Activated CD8-positive, alpha-beta memory T cell treated with anti-CD3 and anti-CD28 coated beads, Interleukin-2, amount 10 ng/mL, durations not matched to agents 7 days and 5 days (primary cell): ENCODE results near the gene KCNQ4. TPM values are rescaled to one million over a fixed set of nuclear protein-coding genes. Genes with fewer than 3 reads are reported as not detected.

Experiments
- ATAC-seq: fragments of 150-1000 bp; cut with Tn5 transposase; one replicate; pipeline ENCODE4 v1.10.0; 2021; ENCODE audit warnings: moderate library complexity
- CTCF ChIA-PET: fragments of 350-600 bp; sonication (Branson Sonifier 250); formaldehyde crosslinking; loops from one replicate; lab custom pipeline; 2021; ENCODE audit warnings: antibody characterized with exemption; lab: Charles Lee
- DNase-seq: peaks from one replicate; pipeline ENCODE4 v3.0.0-alpha.2; 2020
- H3K27ac Mint-ChIP-seq: one replicate; pipeline ENCODE4 v1.8.0; 2021; ENCODE audit warnings: mild to moderate bottlenecking, mixed read lengths
- H3K27me3 Mint-ChIP-seq: one replicate; pipeline ENCODE4 v1.8.0; 2021; ENCODE audit warnings: mixed read lengths
- H3K36me3 Mint-ChIP-seq: one replicate; pipeline ENCODE4 v1.8.0; 2021; ENCODE audit warnings: mild to moderate bottlenecking, mixed read lengths
- H3K4me1 Mint-ChIP-seq: one replicate; pipeline ENCODE4 v1.8.0; 2021; ENCODE audit warnings: mixed read lengths
- H3K4me3 Mint-ChIP-seq: one replicate; pipeline ENCODE4 v1.8.0; 2021; ENCODE audit warnings: mild to moderate bottlenecking, moderate library complexity, mixed read lengths
- H3K9me3 Mint-ChIP-seq: one replicate; pipeline ENCODE4 v1.8.0; 2022; ENCODE audit warnings: low read depth, mixed read lengths
- total RNA-seq, 2 experiments: library from RNA; stranded (reverse); gene quantifications; one replicate each; pipeline ENCODE4 v1.2.3, GENCODE V29; 2021

The KCNQ4 gene
- total RNA-seq, result under 1 TPM; 0.12 to 0.44 TPM

DNA sequence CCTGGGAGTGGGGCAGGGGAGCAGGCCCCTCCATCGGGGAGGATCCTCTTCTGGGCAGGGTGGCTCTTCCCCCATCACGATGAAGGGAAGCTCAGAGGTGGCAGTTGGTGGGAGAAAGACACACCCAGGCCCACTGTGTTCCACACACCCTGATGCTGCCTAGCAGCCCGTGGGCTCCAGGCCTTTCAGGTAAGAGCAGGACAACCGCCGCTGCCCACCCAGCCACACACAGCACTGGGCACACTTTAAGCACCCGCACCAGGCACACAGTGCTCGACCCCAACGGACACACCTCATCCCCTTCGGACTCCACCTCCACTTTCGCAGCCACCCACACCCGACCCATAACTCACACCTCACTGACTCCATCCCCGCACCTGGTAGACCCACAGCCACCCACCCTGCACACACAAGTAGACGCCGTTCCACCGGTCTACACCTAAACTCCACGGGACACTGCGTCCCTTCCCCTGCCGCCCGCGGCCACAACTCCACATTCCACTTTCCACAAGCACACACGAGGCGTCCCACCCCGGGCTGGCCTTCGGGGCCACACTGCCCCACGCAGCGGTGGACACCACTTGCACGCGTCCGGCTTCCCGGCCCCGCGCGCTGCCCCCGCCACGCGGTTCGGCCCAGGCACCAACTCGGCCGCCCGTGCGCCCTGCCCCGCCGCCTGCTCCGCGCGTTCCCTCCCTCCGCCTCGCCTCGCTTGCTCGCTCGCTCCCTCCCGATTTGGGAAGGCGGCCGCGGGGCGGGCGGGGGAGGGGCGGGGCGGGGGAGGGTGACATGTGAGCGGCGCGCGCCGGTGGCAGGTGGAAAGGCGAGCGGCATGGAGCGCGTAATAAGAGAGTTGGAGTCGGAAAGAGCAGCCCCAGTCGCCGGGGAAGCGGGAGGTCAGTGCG lies at the start of gene KCNQ4:
KCNQ4 (plus strand) TSS at position 787 of the 905 bp plus-strand sequence. CDS start 307 bp downstream, outside the sequence.
- Mint-ChIP-seq H3K9me3 (no peaks in the 10 kb centered on the region), H3K4me3 (peak within 1 kb of the TSS; percentile 42), H3K4me1 (peaks cover 11% of the 10 kb centered on the region), H3K27me3 (peaks cover 35% of the 10 kb centered on the region), H3K36me3 (peaks cover 3% of the 10 kb centered on the region), H3K27ac (no peak within 1 kb of the TSS)
- CTCF ChIA-PET, result interaction anchor here (0.8 to 3.8 kb wide), 4 partner anchors 9 to 170 kb away, joined by 3 to 16 read pairs (median 6); no protein-coding TSS in a partner anchor
- DNase-seq, result no peak
- peak; percentile 31 for ATAC-seq

DNA sequence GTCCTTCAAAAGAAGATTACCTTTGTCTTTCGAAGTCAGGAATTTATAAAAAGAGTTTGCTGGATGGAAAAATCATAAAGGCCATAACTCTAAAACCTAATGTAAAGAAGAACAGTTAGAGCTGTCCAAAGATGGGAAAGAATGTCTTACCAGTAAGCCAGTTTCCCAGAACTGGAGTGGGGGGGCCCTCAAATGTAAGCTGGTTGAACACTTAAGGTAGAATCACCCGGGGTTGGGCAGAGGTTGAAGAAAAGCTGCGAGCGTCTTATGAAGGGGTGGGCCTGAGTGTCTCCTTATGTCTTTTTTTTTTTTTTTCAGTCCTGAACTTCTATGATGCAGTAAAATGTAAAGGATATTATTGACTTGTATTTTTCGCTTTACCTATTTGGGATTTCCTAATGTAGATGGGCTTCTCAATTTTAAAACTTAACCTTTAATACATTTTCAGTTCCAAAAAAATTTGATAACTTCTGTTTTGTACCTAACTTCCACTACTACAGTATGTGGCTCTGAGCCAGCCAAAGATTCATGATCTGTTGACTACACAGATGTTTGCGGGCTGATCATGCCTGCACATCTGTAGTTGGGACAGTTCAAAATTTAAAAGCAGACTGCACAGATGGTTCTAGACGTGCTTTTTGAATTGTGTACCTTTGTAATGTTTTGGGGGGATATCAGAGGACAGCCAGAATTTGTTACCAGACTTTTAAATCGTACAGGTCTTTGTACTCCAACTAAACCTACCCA lies 48.5 kb upstream of the KCNQ4 start:
- Mint-ChIP-seq H3K36me3 (peaks cover 24% of the 10 kb centered on the region), H3K4me1 (peaks cover 21% of the 10 kb centered on the region), H3K9me3 (no peaks in the 10 kb centered on the region), H3K27me3 (no peaks in the 10 kb centered on the region), H3K27ac (no peak overlapping the region), H3K4me3 (no peak overlapping the region)
- CTCF ChIA-PET, result no interaction called here
- DNase-seq, result no peak
- ATAC-seq, result no peak

DNA sequence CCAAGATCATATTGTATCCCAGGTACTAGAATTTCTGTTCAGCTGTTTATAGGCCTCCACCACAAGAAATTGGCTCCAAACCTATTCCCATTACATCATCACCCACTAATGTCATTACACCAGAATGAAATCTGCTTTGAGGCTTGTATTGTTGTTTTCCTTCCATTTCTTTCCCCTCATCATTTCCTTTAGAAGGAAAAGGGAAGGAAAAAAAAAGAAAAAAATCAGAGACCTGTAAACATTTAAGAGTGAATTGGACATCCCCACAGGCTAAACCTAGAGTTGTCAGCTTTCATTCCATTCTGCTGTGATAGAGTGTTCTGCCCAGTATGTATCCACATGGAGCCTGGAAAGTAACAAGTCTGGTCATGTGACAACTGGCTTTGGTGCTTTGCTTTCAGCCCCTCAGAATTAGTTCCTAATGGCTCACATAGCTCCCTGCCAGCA lies 47.5 kb upstream of the KCNQ4 start:
- CTCF ChIA-PET, result no interaction called here
- Mint-ChIP-seq H3K4me1 (peaks cover 20% of the 10 kb centered on the region), H3K27ac (no peak overlapping the region), H3K36me3 (peaks cover 24% of the 10 kb centered on the region), H3K9me3 (no peaks in the 10 kb centered on the region), H3K4me3 (no peak overlapping the region), H3K27me3 (no peaks in the 10 kb centered on the region)
- no peak for ATAC-seq
- no peak for DNase-seq

DNA sequence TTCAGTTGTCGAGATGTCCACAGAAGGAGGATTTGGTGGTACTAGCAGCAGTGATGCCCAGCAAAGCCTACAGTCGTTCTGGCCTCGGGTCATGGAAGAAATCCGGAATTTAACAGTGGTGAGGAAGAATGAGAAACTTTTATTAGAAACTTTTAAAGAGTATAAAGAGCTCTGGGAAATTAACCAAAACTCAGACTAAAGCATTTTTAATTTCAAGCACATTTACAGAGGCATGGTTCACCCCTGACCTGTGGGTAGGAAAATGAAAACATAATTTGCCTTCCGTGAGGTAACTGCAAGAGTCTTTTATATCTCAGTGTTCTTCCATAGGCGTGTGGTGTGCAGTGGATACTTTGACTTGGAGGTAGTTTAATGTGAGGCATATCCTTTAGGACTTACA lies 44.8 kb upstream of the KCNQ4 start:
- DNase-seq, result no peak
- Mint-ChIP-seq H3K4me1 (peaks cover 20% of the 10 kb centered on the region), H3K27ac (no peak overlapping the region), H3K9me3 (no peaks in the 10 kb centered on the region), H3K36me3 (peaks cover 40% of the 10 kb centered on the region), H3K4me3 (no peak overlapping the region), H3K27me3 (no peaks in the 10 kb centered on the region)
- CTCF ChIA-PET, result interaction anchor here (1.0 to 1.1 kb wide), 3 partner anchors 25 to 214 kb away, joined by 3 read pairs; no protein-coding TSS in a partner anchor
- ATAC-seq, result no peak

DNA sequence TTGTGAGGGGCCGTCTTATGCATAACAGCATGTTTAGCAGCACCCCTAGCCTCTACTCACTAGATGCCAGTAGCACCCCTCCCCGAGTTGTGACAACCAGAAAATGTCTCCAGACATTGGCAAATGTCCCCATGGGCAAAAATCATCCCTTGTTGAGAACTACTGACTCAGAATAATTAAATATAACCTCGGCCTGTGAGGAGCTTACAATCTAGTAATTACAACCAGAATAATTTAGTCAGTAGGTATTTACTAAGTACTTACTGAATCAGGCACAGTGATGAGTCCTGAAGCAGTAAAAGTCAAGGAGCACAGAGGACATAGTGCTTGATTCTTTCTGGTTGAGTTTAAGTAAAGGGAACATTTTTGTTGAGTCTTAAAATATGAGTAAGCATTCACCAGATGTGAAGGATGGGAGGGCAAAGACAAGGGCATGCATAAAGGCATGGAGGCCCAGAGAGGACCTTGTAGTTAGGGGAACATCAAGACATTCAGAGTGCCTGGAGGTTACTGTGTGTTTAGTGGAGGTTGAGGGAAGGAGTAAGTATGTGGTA lies 44.1 kb upstream of the KCNQ4 start:
- CTCF ChIA-PET, result interaction anchor here (1.0 to 1.1 kb wide), 3 partner anchors 26 to 213 kb away, joined by 3 read pairs; no protein-coding TSS in a partner anchor
- ATAC-seq (no peak), DNase-seq (no peak)
- Mint-ChIP-seq H3K27ac (no peak overlapping the region), H3K4me3 (no peak overlapping the region), H3K4me1 (peaks cover 20% of the 10 kb centered on the region), H3K9me3 (no peaks in the 10 kb centered on the region), H3K36me3 (peaks cover 41% of the 10 kb centered on the region), H3K27me3 (no peaks in the 10 kb centered on the region)

DNA sequence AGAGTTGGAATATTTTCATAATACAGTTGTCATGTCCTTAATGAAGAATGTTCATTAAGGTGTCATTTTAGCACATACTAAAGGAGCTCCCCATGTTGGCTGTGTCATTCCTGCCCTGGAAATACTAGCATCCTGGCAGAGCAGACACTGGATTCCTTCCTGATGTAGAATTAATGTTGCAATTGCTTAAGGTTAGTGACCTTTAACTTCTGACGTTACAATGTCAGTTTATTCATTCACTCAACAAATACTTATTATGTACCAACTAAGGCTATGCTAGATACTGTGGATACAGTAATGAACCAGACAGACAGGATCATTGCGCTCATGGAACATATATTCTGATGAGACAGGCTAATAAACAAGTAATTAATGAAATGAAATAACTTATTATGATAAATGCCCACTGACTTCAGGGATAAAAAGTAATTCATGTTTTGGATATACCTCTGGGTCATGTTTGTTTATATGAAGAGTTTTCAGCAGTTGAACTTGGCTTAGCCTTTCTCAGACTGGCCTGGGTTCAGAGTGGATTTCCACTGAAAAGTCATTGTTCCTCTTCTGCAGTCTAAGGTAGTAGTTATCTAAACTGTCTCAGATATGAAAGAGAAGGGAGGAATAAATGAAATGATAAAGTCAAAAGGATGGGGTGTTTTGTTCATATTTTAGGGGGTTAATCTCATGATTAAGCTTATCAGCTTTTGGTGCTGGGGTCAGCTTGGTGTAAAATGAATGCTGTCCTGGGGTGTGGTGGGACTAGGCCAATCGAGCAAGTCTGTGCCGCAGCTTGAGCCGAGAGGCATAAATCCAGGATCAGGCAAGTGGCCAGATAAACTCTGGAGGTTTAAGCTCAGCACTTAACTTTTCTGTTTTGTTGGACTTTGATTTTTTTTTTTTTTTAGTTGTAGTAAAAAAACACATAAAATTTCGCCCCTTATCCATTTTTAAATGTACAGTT lies 43.3 kb upstream of the KCNQ4 start:
- H3K27me3 Mint-ChIP-seq, result no peaks in the 10 kb centered on the region
- H3K36me3 Mint-ChIP-seq, result peaks cover 48% of the 10 kb centered on the region

DNA sequence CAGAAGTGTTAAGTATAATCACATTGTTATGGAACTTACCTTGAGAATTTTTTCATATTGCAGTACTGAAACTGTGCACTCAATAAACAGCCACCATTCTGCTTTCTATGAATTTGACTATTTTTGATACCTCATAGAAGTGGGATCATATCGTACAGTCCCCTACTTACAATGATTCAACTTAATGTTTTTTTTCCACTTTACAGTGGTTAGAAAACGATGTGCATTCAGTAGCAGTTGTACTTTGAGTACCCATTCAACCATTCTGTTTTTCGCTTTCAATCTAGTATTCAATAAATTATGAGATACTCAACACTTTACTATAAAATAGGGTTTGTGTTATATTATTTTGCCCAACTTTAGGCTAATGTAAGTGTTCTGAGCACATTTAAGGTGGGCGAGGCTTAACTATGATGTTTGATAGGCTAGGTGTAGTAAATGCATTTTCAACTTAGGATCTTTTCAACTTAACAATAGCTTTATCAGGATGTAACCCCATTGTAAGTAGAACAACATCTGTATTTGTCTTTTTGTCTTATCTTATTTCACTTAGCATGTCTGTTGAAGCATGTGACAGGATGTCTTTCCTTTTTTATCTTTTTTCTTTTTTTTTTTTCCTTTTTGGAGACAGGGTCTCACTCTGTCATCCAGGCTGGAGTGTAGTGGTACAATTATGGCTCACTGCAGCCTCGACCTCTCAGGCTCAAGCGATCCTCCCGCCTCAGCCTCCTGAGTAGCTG lies 42.4 kb upstream of the KCNQ4 start:
- CTCF ChIA-PET, result interaction anchor here (2.2 kb wide), 1 partner anchor 33 kb away, joined by 7 read pairs; no protein-coding TSS in a partner anchor
- H3K9me3 Mint-ChIP-seq, result no peaks in the 10 kb centered on the region
- DNase-seq, result no peak
- H3K4me1 Mint-ChIP-seq, result peaks cover 26% of the 10 kb centered on the region
- no peaks in the 10 kb centered on the region for H3K27me3 Mint-ChIP-seq
- H3K4me3 Mint-ChIP-seq, result no peak overlapping the region
- no peak for ATAC-seq
- no peak overlapping the region for H3K27ac Mint-ChIP-seq
- peaks cover 51% of the 10 kb centered on the region for H3K36me3 Mint-ChIP-seq

More for the DNA sequence above, 43.3 kb upstream of the KCNQ4 start:
- CTCF ChIA-PET, result interaction anchor here (1.0 to 2.2 kb wide), 2 partner anchors 34 to 213 kb away, joined by 3 to 7 read pairs; no protein-coding TSS in a partner anchor
- Mint-ChIP-seq H3K4me3 (no peak overlapping the region), H3K9me3 (no peaks in the 10 kb centered on the region), H3K4me1 (peaks cover 19% of the 10 kb centered on the region), H3K27ac (no peak overlapping the region)
- DNase-seq, result no peak
- ATAC-seq, result no peak

DNA sequence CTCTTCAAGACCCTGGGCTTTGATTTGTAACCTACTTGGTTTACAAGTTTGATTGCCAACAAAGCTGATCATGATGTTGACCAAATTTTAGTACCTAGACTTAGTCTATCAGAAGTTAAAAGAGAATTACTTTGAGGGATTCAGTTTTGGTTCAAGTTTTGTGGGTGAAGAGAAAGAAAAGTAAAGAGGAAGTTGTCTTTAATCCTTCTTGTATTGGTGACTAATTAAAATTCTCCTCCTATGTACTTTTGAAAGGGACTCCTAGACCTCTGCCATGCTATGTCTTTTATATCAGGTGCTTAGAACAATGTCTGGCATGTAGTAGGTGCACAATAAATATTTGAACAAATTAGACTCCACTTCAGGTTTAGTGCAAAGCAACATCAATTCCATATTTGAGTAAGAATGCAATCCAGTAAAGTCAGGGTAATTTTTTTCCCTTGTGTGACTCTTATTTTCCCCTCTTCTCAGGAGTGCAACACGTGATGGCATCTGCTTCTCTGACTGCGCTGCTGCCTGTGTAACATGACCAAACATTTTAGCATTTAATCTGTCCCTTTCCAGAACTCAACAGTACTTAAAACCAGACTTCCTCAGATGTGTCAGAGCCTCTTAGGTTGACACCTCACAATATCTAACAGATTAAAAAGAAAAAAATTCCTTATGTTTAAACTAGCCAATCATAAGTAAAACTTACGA lies 41.1 kb upstream of the KCNQ4 start:
- Mint-ChIP-seq H3K4me1 (peaks cover 29% of the 10 kb centered on the region), H3K4me3 (no peak overlapping the region), H3K36me3 (peaks cover 61% of the 10 kb centered on the region), H3K27ac (peak overlapping the region; percentile 30), H3K27me3 (no peaks in the 10 kb centered on the region), H3K9me3 (no peaks in the 10 kb centered on the region)
- ATAC-seq (no peak), DNase-seq (no peak)
- CTCF ChIA-PET, result interaction anchor here (0.6 kb wide), 1 partner anchor 109 kb away, joined by 3 read pairs; no protein-coding TSS in a partner anchor

DNA sequence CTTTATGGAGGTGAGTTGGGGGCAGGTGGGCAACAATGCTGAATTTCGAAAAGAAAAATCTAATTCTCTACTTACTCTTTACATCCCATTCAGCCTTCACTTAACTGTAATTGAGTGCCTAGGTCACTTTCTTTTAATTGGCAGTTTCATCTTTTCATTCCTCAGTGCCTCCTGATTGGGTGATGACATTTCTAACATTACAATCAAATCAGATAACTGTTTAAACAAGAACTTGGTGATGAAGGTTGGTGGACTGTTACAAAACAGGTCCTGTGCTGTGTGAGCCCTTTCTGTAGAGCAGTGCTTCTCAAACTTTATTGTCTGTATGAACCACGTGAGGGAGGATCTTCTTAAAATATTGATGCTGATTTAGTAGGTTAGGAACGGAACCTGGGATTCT lies 40.1 kb upstream of the KCNQ4 start:
- DNase-seq (no peak), ATAC-seq (no peak)
- no peaks in the 10 kb centered on the region for H3K27me3 Mint-ChIP-seq
- peaks cover 29% of the 10 kb centered on the region for H3K4me1 Mint-ChIP-seq
- peaks cover 66% of the 10 kb centered on the region for H3K36me3 Mint-ChIP-seq
- H3K4me3 Mint-ChIP-seq, result no peak overlapping the region
- no peaks in the 10 kb centered on the region for H3K9me3 Mint-ChIP-seq
- CTCF ChIA-PET, result interaction anchor here (1.5 kb wide), 1 partner anchor 21 kb away, joined by 3 read pairs; no protein-coding TSS in a partner anchor
- H3K27ac Mint-ChIP-seq, result no peak overlapping the region

DNA sequence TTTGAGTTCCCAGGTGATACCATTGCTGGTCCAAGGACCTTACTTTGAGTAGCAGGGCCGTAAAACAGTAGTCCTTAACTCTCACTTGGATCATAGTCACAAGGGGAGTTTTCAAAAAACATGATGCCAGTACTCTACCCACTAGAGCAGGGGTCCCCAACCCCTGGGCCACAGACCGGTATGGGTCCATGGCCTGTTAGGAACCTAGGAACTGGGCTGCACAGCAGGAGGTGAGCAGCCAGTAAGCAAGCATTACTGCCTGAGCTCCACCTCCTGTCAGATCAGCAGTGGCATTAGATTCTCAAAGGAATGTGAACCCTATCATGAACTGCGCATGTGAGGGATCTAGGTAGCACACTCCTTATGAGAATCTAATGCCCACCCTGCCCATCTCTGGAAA lies 39.7 kb upstream of the KCNQ4 start:
- DNase-seq, result no peak
- H3K27me3 Mint-ChIP-seq, result no peaks in the 10 kb centered on the region
- H3K9me3 Mint-ChIP-seq, result no peaks in the 10 kb centered on the region
- peaks cover 67% of the 10 kb centered on the region for H3K36me3 Mint-ChIP-seq
- H3K4me1 Mint-ChIP-seq, result peaks cover 28% of the 10 kb centered on the region
- H3K4me3 Mint-ChIP-seq, result no peak overlapping the region
- ATAC-seq, result no peak
- no peak overlapping the region for H3K27ac Mint-ChIP-seq
- CTCF ChIA-PET, result interaction anchor here (1.5 kb wide), 1 partner anchor 21 kb away, joined by 3 read pairs; no protein-coding TSS in a partner anchor

DNA sequence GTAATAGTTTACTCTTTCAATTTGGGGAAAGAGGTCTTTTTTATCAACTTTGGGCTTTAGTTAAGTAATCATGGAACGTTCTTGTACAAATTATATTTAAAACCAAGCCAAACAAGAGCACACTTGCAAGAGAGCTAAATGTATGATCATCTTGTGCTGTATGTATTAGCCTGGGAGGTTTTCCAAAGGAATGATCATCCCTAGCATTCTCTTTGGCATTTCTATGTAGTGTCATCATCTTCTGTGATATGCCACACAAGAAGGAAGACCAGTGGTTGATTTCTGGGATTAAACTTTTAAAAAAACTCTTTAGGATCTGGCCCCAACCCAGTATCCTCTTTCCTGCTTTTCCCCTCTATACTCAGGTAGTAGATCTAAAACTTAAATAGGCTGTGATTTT lies 38.4 kb upstream of the KCNQ4 start:
- DNase-seq, result no peak
- no peak for ATAC-seq
- H3K9me3 Mint-ChIP-seq, result no peaks in the 10 kb centered on the region
- H3K27me3 Mint-ChIP-seq, result no peaks in the 10 kb centered on the region
- no peak overlapping the region for H3K27ac Mint-ChIP-seq
- CTCF ChIA-PET, result interaction anchor here (1.2 kb wide), 1 partner anchor 207 kb away, joined by 4 read pairs; no protein-coding TSS in a partner anchor
- H3K4me1 Mint-ChIP-seq, result peaks cover 28% of the 10 kb centered on the region
- H3K4me3 Mint-ChIP-seq, result no peak overlapping the region
- peaks cover 67% of the 10 kb centered on the region for H3K36me3 Mint-ChIP-seq
